Adipocyte (in vitro differentiated cells): ENCODE measurements around the gene ONECUT3.

Source experiments
- DNase-seq: peaks from one replicate; pipeline ENCODE4 v3.0.0-alpha.2; 2015; ENCODE audit warnings: low read depth
- H3K27me3 ChIP-seq: replicated peaks from 2 replicates; pipeline ENCODE4 v1.7.0; 2013; ENCODE audit warnings: mild to moderate bottlenecking, low read length, moderate library complexity; ENCODE audit not compliant: control insufficient read depth, insufficient read depth
- H3K36me3 ChIP-seq: 2 replicates; pipeline ENCODE4 v1.7.0; 2013; ENCODE audit warnings: low read length, mild to moderate bottlenecking, moderate library complexity; ENCODE audit not compliant: control insufficient read depth, insufficient read depth, severe bottlenecking
- H3K4me1 ChIP-seq: 2 replicates; pipeline ENCODE4 v1.7.0; 2013; ENCODE audit warnings: mild to moderate bottlenecking, low read length, moderate library complexity; ENCODE audit not compliant: control insufficient read depth, insufficient read depth
- H3K4me3 ChIP-seq: 2 replicates; pipeline ENCODE4 v1.7.0; 2013; ENCODE audit warnings: mild to moderate bottlenecking, low read length, moderate library complexity
- H3K9ac ChIP-seq: 2 replicates; pipeline ENCODE4 v1.7.0; 2013; ENCODE audit warnings: mild to moderate bottlenecking, low read length, moderate library complexity
- H3K9me3 ChIP-seq: 2 replicates; pipeline ENCODE4 v1.7.0; 2013; ENCODE audit warnings: mild to moderate bottlenecking, low read length, moderate library complexity; ENCODE audit not compliant: control insufficient read depth

The ONECUT3 gene

DNA sequence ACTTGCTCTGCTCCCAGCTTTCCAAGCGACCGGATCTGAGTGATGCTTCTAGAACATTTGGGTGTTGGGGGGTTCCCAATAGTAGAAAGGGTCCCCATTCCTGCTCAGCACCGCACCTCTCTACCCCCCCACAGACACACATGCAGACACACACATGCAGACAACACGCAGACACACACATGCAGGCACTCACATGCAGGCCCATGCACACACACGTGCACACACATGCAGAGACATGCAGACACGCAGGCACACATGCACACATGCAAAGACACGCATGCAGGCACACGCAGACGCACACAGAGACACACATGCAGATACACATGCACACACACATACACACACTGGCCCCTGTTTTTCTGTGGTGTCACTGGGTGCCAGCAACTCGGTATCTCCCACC is 23.8 kb downstream of the ONECUT3 start:
- peaks cover 47% of the 10 kb centered on the region for H3K27me3 ChIP-seq
- no peak overlapping the region for H3K4me3 ChIP-seq

GRCh38 chr19:1779574-1779973 is 26.3 kb downstream of the ONECUT3 start:
- Histone ChIP-seq H3K27me3 (peaks cover 55% of the 10 kb centered on the region), H3K4me3 (no peak overlapping the region), H3K9me3 (peaks cover 15% of the 10 kb centered on the region), H3K36me3 (no peaks in the 10 kb centered on the region), H3K9ac (no peak overlapping the region), H3K4me1 (no peaks in the 10 kb centered on the region)
- DNase-seq = no peak

More for the DNA sequence above, 23.8 kb downstream of the ONECUT3 start:
- H3K9ac ChIP-seq = no peak overlapping the region
- DNase-seq = no peak
- H3K36me3 ChIP-seq = no peaks in the 10 kb centered on the region
- peaks cover 10% of the 10 kb centered on the region for H3K9me3 ChIP-seq
- H3K4me1 ChIP-seq = no peaks in the 10 kb centered on the region

GRCh38 chr19:1780272-1780958 is 27.1 kb downstream of the ONECUT3 start:
- Histone ChIP-seq H3K4me1 (no peaks in the 10 kb centered on the region), H3K27me3 (peaks cover 60% of the 10 kb centered on the region), H3K4me3 (no peak overlapping the region), H3K9me3 (peaks cover 12% of the 10 kb centered on the region), H3K36me3 (no peaks in the 10 kb centered on the region), H3K9ac (no peak overlapping the region)
- peak; percentile 23 for DNase-seq

- Histone ChIP-seq H3K9me3 (peaks cover 12% of the 10 kb centered on the region), H3K27me3 (peaks cover 49% of the 10 kb centered on the region), H3K36me3 (no peaks in the 10 kb centered on the region), H3K9ac (no peak overlapping the region), H3K4me1 (no peaks in the 10 kb centered on the region), H3K4me3 (no peak overlapping the region)
- no peak for DNase-seq
Observed at GRCh38 chr19:1782521-1782920, 29.2 kb downstream of the ONECUT3 start.

GRCh38 chr19:1783354-1783753 is 30.0 kb downstream of the ONECUT3 start:
- H3K36me3 ChIP-seq = no peaks in the 10 kb centered on the region
- no peaks in the 10 kb centered on the region for H3K4me1 ChIP-seq
- no peak overlapping the region for H3K9ac ChIP-seq
- H3K4me3 ChIP-seq = no peak overlapping the region
- H3K9me3 ChIP-seq = peaks cover 12% of the 10 kb centered on the region
- H3K27me3 ChIP-seq = peaks cover 52% of the 10 kb centered on the region
- DNase-seq = no peak

GRCh38 chr19:1783874-1784273 is 30.6 kb downstream of the ONECUT3 start:
- no peaks in the 10 kb centered on the region for H3K36me3 ChIP-seq
- H3K27me3 ChIP-seq = peaks cover 53% of the 10 kb centered on the region
- H3K9me3 ChIP-seq = peaks cover 12% of the 10 kb centered on the region
- no peak for DNase-seq
- no peak overlapping the region for H3K9ac ChIP-seq
- no peak overlapping the region for H3K4me3 ChIP-seq
- H3K4me1 ChIP-seq = no peaks in the 10 kb centered on the region

- Histone ChIP-seq H3K9me3 (peaks cover 12% of the 10 kb centered on the region), H3K36me3 (no peaks in the 10 kb centered on the region), H3K9ac (no peak overlapping the region), H3K27me3 (peaks cover 42% of the 10 kb centered on the region), H3K4me3 (no peak overlapping the region), H3K4me1 (no peaks in the 10 kb centered on the region)
- no peak for DNase-seq
Observed at GRCh38 chr19:1785310-1785709, 32.0 kb downstream of the ONECUT3 start.

DNA sequence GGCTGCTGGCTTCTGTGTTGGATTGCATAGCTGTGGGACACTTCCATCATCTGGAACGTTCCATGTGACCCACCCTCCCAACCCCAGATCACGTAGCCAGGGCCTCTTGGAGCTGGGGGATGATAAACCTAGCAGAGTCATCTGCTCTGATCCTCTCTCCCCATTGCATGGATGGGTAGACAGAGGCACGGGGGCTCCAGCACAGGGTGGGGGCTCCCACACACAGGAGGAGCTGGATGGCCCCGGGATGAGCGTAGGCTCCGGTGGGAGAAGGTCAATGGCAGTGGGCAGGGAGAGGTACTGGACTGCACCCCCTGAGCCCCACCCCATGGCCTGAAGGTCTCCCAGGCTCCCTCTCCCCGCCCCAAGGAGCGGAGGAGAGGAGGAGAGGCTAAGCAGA is 33.4 kb downstream of the ONECUT3 start:
- Histone ChIP-seq H3K9ac (no peak overlapping the region), H3K27me3 (peaks cover 40% of the 10 kb centered on the region)

DNA sequence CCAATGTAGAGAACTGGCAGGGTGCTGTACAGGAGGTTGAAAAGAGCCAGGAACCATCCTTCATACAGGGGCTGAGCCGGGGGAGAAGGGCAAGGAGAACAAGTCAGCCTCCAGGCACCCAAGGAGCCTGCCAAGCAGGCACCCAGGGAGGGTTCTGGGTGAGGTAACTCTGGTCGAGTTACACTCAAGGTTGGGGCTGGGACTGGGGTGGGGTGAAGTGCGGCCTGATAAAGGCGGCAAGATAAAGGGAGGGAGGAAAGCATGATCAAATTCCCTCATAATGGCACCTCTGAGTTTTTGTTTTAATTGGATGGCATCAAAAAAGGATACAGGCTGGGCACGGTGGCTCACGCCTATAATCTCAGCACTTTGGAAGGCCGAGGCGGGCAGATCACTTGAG is 33.8 kb downstream of the ONECUT3 start:
- Histone ChIP-seq H3K9ac (no peak overlapping the region), H3K36me3 (no peaks in the 10 kb centered on the region), H3K27me3 (peaks cover 38% of the 10 kb centered on the region), H3K4me1 (no peaks in the 10 kb centered on the region), H3K9me3 (peaks cover 5% of the 10 kb centered on the region), H3K4me3 (no peak overlapping the region)
- DNase-seq = no peak

More for the DNA sequence above, 33.4 kb downstream of the ONECUT3 start:
- Histone ChIP-seq H3K9me3 (peaks cover 10% of the 10 kb centered on the region), H3K4me3 (no peak overlapping the region), H3K4me1 (no peaks in the 10 kb centered on the region), H3K36me3 (no peaks in the 10 kb centered on the region)
- DNase-seq = no peak

DNA sequence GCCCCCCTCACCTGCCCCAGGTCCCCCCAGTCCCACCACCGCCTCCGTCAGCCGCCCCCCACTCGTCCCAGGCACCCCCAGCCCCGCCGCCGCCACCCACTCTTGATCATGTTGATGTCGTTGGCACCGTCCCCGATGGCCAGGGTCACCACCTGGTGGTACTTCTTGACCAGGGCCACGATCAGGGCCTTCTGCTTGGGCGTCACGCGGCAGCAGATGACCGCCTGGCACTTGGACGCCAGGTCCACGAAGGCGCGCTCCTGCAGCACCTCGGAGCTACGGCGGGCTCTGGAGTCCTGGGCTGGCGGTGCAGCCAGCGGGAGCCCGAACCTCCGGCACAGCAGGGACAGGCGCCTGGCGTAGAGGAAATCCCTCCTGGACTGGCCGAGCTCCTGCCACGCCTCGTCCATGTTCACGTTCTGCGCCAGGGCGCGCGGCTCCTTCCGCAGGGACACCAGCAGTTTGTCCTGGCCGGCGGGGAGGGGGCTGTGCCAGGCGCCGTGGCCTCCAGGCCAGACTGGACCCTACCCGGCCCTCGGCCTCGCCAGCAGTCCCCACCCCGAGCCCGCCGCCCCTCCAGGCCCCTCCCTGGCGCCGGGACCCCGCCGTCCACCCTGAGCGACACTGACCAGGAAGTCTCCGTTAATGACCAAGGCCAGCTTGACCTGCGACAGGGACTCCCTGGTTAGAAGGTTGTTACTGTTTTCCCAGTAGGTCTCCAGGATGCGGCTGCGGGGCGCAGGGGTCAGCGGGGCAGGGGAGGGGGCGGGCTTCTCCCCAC is 36.1 kb downstream of the ONECUT3 start:
- H3K36me3 ChIP-seq = no peaks in the 10 kb centered on the region
- peaks cover 17% of the 10 kb centered on the region for H3K27me3 ChIP-seq
- H3K9ac ChIP-seq = no peak overlapping the region
- no peak for DNase-seq
- H3K4me1 ChIP-seq = no peaks in the 10 kb centered on the region
- H3K9me3 ChIP-seq = no peaks in the 10 kb centered on the region
- H3K4me3 ChIP-seq = no peak overlapping the region

GRCh38 chr19:1790054-1790792 is 36.9 kb downstream of the ONECUT3 start:
- no peaks in the 10 kb centered on the region for H3K36me3 ChIP-seq
- no peak overlapping the region for H3K4me3 ChIP-seq
- H3K9me3 ChIP-seq = no peaks in the 10 kb centered on the region
- H3K27me3 ChIP-seq = peaks cover 11% of the 10 kb centered on the region
- no peak overlapping the region for H3K9ac ChIP-seq
- H3K4me1 ChIP-seq = no peaks in the 10 kb centered on the region
- no peak for DNase-seq
